GM03348 (cell line): Measurements from ENCODE around the gene PLEKHG2.
"Not testable (repeated sequence)": the region's sequence is repeated elsewhere in the genome, so short reads cannot be mapped to it uniquely, and the experiment has no call there.

Source experiments
- DNase-seq: peaks from one replicate; pipeline ENCODE4 v3.0.0; 2012; ENCODE audit warnings: low spot score

PLEKHG2 gene

DNA sequence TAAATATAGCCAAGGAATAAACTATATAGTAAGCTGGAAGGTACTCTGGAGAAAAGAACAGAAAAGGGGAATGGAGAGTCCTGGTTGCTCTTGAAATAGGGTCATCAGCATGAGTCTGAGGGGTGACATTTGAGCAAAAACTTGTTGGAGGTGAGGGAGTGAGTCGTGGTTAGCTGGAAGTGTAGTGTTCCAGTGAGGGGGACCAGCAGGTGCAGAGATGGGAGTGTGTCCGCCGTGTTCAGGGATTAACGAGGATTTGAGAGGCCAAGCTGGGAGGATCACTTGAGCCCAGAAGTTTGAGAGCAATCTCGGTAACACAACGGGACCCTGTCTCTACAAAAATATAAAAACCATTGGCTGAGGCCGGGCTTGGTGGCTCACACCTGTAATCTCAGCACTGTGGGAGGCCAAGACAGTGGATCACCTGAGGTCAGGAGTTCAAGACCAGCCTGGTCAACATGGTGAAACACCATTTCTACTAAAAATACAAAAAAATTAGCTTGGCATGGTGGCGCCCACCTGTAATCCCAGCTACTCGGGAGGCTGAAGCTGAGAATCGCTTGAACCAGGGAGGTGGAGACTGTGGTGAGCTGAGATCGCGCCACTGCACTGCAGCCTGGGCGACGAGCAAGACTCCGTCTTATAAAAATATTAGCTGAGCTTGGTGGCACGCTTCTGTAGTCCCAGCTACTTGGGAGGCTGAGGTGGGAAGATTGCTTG lies 34.1 kb downstream of the PLEKHG2 start:
- DNase-seq = no peak

DNA sequence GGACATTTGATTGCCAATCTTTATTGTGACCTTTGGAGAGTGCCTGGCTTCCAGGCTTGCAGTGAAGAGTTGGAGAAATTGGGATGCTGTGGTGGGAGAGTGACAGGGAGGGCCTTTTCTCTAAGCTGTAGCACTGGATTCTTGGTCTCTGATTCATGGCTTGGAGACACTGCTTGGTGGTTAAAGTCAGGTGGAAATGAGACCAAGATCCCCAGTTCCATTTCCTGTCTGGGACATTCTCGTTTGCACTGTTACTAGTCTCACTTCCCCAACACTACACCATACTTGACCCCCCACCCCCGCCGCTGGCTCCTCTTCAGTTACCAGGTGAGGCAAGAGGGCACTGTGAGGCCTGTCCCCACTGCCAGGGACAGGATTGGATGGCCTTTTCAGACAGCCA lies 35.8 kb downstream of the PLEKHG2 start:
- peak; percentile 51 for DNase-seq

DNA sequence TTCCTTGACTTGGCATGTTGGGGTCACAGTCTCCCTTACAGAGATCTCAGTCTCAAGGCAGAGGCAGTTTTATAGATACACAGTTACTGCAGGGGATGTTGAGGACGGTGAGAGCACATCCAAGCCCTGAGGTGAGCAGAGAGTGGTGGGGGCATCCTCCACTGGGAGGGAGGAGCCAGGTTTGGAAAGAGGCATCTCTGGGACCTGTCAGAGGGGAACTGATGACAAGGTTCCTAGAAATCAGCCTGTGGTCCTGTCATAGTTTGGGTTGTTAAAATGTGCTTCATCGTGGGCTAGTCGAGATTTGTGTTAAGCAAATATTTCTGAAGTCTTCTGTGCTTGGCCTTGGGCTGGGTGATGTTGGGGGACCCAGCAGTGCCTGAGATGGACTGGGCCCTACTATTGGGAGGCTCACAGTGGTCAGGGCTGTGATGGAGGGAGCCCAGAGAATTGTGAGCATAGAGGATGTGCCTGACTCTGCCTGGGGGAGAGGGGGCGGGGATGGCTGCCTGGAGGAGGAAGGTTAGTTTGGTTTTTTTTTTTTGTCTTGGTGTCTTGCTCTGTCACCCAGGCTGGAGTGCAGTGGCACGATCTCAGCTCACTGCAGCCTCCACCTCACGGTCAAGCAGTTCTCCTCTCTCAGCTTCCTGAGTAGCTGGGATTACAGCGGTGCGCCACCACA lies 36.8 kb downstream of the PLEKHG2 start:
- no peak for DNase-seq

DNA sequence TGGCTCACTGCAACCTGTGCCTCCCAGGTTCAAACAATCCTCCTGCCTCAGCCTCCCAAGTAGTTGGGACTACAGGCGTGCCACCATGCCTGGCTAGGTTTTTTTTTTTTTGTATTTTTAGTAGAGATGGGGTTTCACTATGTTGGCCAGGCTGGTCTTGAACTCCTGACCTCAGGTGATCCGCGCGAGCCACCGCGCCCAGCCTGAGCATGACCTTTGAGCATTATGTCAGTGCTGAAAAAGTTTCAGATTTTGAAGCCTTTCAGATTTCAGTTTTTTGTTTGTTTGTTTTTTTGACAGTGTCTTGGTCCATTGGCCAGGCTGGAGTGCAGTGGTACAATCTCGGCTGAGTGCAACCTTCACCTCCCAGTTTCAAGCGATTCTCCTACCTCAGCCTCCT lies 38.8 kb downstream of the PLEKHG2 start:
- not testable (repeated sequence) for DNase-seq

- DNase-seq = no peak
Observed at GRCh38 chr19:39463403-39463802, 50.9 kb downstream of the PLEKHG2 start.

- DNase-seq = no peak
Observed at GRCh38 chr19:39465956-39466747, 53.7 kb downstream of the PLEKHG2 start.

DNA sequence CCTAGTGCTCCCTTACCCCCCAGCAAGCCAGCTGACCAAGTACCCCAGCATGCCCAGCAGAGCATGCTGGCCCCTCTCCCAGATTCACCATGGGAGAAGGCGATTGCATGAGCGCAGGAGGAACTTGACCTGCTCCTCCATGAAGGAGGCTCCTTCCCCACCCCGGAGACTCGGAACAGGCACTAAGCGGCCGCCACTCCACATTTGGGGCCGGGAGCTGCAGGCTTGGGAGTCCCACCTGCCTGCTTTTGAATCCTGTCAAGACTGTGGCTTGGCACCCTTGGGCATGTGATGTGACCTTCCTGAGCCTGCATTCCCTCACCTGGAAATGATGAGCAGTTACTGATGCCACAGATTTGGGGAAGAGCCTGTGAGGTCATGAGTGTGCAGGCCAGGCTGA lies 55.5 kb downstream of the PLEKHG2 start:
- DNase-seq = no peak

DNA sequence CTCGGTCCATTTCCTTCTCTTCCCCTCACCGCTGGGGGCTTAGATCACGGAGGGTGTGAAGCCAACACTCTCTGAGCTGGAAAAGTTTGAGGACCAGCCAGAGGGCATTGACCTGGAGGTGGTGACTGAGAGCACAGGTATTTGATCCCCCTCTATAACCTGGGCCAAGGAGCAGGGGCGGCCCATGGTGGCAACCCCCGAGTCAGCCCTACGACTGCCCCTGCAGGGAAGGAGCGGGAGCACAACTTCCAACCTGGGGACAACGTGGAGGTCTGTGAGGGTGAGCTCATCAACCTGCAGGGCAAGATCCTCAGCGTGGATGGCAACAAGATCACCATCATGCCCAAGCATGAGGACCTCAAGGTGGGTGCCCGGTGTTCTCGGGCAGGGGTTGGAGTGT lies 56.6 kb downstream of the PLEKHG2 start:
- DNase-seq = no peak

GRCh38 chr19:39469567-39469966 lies 57.1 kb downstream of the PLEKHG2 start:
- no peak for DNase-seq

GRCh38 chr19:39470724-39471339 lies 58.4 kb downstream of the PLEKHG2 start:
- DNase-seq = no peak

DNA sequence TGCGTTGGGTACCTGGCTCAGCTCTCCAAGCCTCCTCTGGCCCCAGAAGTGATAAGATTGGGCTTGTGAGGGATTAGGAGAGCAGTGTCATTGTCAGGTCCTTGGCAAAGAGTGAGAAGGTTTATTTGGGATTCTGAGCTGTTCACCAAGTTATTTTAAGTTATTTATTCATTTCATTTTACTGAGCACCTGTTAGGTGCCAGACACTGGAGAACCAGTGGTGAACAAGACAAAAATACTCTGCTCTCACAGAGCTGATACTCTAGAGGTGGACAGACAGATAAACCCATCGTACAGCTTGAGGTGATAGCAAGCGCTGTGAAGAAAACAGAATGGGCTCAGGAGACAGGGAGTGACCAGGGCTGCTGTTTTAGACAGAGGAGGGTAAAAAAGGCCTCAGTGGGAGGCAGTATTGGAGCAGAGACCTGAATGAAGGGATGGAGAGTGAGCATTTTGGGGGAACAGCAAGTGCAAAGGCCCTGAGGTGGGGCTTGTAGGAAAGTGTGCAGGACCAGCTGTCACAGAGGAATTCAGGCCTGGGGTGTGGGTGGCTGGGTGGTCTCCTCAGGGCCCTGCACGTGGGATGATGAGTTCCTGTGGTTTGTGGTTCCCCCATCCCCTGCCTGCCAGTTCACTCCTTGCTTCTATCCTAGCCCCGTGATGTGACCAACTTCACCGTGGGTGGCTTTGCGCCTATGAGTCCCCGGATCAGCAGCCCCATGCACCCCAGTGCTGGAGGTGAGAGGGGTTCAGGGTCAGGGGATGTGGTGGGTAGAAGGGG lies 59.5 kb downstream of the PLEKHG2 start:
- DNase-seq = no peak

DNA sequence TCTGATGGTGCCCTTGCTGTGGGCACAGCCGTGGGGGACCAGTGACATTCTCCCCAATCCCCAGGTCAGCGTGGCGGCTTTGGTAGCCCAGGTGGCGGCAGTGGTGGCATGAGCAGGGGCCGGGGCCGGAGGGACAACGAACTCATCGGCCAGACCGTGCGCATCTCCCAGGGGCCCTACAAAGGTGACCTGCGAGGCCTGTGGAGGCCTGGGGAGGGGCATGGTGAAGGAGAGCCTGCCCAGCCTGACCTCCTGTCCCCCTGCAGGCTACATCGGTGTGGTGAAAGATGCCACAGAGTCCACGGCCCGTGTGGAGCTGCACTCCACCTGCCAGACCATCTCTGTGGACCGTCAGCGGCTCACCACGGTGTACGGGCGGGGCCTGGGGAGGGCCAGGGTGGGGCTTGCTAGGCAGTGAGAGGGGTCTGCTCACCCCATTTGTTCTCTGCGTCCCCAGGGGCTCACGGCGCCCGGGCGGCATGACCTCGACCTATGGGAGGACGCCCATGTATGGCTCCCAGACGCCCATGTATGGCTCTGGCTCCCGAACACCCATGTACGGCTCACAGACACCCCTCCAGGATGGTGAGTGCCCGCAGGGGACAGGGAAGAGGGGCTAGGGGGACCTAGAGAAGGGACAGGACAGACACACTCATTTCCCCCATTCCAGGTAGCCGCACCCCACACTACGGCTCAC lies 60.4 kb downstream of the PLEKHG2 start:
- no peak for DNase-seq

- no peak for DNase-seq
Observed at GRCh38 chr19:39473443-39473960, 61.0 kb downstream of the PLEKHG2 start.

GRCh38 chr19:39474139-39474620 lies 61.7 kb downstream of the PLEKHG2 start:
- peak; percentile 77 for DNase-seq

- no peak for DNase-seq
Observed at GRCh38 chr19:39475748-39476147, 63.3 kb downstream of the PLEKHG2 start.
